KMS-11 (cell line): Measurements from ENCODE around the gene MRNIP.
A peak's percentile ranks its signal among the peaks of the same experiment; 100 is the strongest.

Experiments
- H2AFZ ChIP-seq: fragments of 200-600 bp; sonication (generic); 2 replicates; pipeline ENCODE4 v1.6.1; 2016; ENCODE audit warnings: antibody characterized with exemption, mixed run types, low read depth
- H3K27ac ChIP-seq: fragments of 200-600 bp; sonication (generic); 2 replicates; pipeline ENCODE4 v1.6.1; 2016; ENCODE audit warnings: mild to moderate bottlenecking, mixed run types
- H3K27me3 ChIP-seq: fragments of 200-600 bp; sonication (generic); 2 replicates; pipeline ENCODE4 v1.6.1; 2017; ENCODE audit warnings: mild to moderate bottlenecking, low read depth, mixed run types, moderate library complexity; ENCODE audit not compliant: insufficient read depth
- H3K36me3 ChIP-seq: fragments of 200-600 bp; sonication (generic); 2 replicates; pipeline ENCODE4 v1.6.1; 2017; ENCODE audit warnings: mild to moderate bottlenecking, mixed run types; ENCODE audit not compliant: insufficient read depth
- H3K4me1 ChIP-seq: fragments of 200-600 bp; sonication (generic); 2 replicates; pipeline ENCODE4 v1.6.1; 2016; ENCODE audit warnings: mild to moderate bottlenecking, low read depth, mixed run types; ENCODE audit not compliant: poor library complexity, severe bottlenecking
- H3K4me2 ChIP-seq: fragments of 200-600 bp; sonication (generic); 2 replicates; pipeline ENCODE4 v1.7.0; 2016; ENCODE audit warnings: mild to moderate bottlenecking, mixed run types
- H3K4me3 ChIP-seq: fragments of 200-600 bp; sonication (generic); IDR thresholded peaks from 2 replicates; pipeline ENCODE4 v1.6.1; 2017; ENCODE audit warnings: low read depth, low read length, mixed read lengths; ENCODE audit not compliant: insufficient read depth
- H3K79me2 ChIP-seq: fragments of 200-600 bp; sonication (generic); 2 replicates; pipeline ENCODE4 v1.6.1; 2016; ENCODE audit warnings: low read depth, mixed run types; ENCODE audit not compliant: insufficient read depth
- H3K9ac ChIP-seq: fragments of 200-600 bp; sonication (generic); 2 replicates; pipeline ENCODE4 v1.6.1; 2016; ENCODE audit warnings: mild to moderate bottlenecking, mixed run types
- H4K20me1 ChIP-seq: fragments of 200-600 bp; sonication (generic); 2 replicates; pipeline ENCODE4 v1.6.1; 2016; ENCODE audit warnings: mild to moderate bottlenecking, mixed run types; ENCODE audit not compliant: insufficient read depth
- TF ChIP-seq, protein P1 (sequence below): fragments of 200-600 bp; sonication (generic); conservative IDR thresholded peaks from 2 replicates; pipeline ENCODE4 v1.6.1; 2017; ENCODE audit warnings: low read depth, mild to moderate bottlenecking, antibody characterized with exemption, low read length, moderate library complexity, mixed read lengths

Gene MRNIP

DNA sequence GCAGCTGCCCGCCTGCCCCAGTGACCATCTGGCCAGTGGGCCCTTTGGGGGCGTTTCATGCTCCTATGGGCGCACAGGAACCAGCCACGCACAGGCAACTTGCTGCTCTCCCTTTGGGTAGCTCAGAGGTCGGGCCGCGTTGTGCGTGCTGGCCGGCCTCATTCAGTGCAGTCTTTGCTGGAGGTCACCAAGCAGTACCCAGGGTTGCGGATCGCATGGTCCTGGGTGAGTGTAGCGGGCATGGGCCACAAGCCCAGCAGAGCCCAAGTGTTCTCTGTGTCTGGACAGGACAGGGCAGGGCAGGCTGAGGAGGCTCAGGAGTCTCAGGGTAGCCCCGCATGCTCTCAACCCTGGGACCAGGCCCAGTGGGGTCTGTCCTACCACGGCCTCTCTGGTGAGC is 9.9 kb upstream of the MRNIP start:
- H4K20me1 ChIP-seq = no peaks in the 10 kb centered on the region
- no peaks in the 10 kb centered on the region for H3K4me1 ChIP-seq
- no peak overlapping the region for H3K9ac ChIP-seq
- TF ChIP-seq, protein P1, sequence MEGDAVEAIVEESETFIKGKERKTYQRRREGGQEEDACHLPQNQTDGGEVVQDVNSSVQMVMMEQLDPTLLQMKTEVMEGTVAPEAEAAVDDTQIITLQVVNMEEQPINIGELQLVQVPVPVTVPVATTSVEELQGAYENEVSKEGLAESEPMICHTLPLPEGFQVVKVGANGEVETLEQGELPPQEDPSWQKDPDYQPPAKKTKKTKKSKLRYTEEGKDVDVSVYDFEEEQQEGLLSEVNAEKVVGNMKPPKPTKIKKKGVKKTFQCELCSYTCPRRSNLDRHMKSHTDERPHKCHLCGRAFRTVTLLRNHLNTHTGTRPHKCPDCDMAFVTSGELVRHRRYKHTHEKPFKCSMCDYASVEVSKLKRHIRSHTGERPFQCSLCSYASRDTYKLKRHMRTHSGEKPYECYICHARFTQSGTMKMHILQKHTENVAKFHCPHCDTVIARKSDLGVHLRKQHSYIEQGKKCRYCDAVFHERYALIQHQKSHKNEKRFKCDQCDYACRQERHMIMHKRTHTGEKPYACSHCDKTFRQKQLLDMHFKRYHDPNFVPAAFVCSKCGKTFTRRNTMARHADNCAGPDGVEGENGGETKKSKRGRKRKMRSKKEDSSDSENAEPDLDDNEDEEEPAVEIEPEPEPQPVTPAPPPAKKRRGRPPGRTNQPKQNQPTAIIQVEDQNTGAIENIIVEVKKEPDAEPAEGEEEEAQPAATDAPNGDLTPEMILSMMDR = no peak
- H3K36me3 ChIP-seq = no peaks in the 10 kb centered on the region
- no peak overlapping the region for H3K4me2 ChIP-seq
- no peak overlapping the region for H3K4me3 ChIP-seq
- H2AFZ ChIP-seq = no peak overlapping the region
- no peaks in the 10 kb centered on the region for H3K27me3 ChIP-seq
- no peaks in the 10 kb centered on the region for H3K79me2 ChIP-seq
- H3K27ac ChIP-seq = no peak overlapping the region

DNA sequence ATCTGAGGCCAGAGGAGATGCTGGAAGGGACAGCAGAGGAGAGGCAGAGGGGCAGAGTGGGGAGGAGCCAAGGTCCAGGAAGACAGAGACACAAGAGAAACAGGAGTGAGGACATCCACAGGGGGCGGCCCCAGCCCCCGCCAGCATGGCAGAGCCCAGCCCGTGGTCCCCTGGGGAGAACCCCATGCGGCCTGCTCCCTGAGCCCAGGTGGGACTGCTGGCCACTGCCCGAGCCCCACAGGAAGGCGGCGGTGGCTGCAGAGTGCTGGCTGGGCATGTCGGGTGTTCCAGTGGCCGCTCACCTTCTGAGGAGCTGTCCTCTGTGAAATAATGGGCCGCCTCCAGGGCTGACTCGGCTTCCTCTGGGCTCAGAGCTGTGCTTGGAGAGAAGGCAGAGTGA is 8.9 kb upstream of the MRNIP start:
- Histone ChIP-seq H3K4me1 (no peaks in the 10 kb centered on the region), H3K27me3 (no peaks in the 10 kb centered on the region), H3K4me3 (no peak overlapping the region), H3K79me2 (no peaks in the 10 kb centered on the region), H3K4me2 (no peak overlapping the region), H4K20me1 (no peaks in the 10 kb centered on the region), H3K9ac (no peak overlapping the region), H2AFZ (no peak overlapping the region), H3K27ac (no peak overlapping the region), H3K36me3 (no peaks in the 10 kb centered on the region)
- TF ChIP-seq, protein P1 = no peak

DNA sequence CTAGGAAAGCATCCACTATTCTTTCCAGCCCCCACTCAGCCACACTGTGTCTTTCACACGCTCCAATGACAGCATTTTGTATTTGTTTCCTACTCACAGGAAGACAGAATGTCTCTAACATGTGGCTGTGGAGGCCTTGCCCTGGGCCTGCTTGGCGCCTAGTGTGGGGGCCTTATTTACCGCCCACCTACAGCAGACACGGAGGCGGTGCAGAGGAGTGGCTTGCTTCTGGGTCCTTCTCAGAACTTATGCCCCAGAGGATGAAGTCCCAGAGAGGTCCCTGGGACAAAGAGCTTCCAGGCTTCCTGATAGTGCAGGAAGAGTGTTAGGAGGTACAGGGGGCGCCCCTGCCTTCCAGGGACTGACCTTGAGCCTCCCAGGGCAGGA is 8.5 kb upstream of the MRNIP start:
- H3K27me3 ChIP-seq = no peaks in the 10 kb centered on the region
- no peak overlapping the region for H3K4me2 ChIP-seq
- no peak overlapping the region for H3K9ac ChIP-seq
- H3K36me3 ChIP-seq = no peaks in the 10 kb centered on the region
- H2AFZ ChIP-seq = no peak overlapping the region
- no peaks in the 10 kb centered on the region for H3K79me2 ChIP-seq
- H3K4me3 ChIP-seq = no peak overlapping the region
- TF ChIP-seq, protein P1 = no peak
- H3K4me1 ChIP-seq = no peaks in the 10 kb centered on the region
- no peak overlapping the region for H3K27ac ChIP-seq
- H4K20me1 ChIP-seq = no peaks in the 10 kb centered on the region

DNA sequence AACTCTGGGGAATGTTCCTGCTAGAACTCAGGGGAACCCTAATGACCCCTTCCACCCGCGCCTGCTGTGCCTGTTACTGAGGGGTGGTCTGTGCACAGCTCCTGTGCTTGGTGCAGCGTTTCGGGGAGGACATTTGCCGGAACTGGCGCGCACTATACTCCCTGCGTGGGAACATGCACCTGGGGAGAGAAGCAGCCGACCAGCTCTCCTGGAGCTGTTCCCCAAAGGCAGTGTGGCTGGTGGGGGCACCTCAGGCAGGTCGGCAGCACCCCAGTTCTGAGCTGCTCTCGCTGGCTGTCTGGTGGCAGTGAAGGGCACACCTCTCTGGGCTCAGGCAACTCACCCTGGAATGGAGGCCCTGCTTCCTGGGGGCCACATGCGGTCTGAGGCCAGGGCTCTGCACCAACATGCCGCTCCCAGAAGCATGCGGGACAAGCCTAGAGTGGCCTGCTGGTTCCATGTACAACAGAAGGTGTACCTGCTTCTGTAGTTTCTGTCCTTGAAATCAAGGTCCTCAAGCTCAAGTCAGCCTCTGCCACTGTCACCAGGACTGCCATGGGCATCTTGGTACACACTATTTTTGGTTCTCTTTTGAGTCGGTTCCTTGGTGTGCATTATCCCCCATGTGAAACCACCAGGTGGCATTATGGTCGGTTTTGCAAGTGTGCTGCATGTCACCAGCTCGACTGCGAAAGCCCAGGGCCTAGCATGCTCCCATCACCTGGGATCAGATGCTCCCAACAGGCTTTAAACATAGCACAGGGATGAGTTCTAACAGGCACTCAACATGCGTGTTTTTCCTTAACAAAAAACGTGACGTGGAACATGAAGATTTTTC is 7.8 kb upstream of the MRNIP start:
- TF ChIP-seq, protein P1 = peak; percentile 34; the same call in 1 of the 2 replicates
- Histone ChIP-seq H3K79me2 (no peaks in the 10 kb centered on the region), H2AFZ (no peak overlapping the region), H3K4me1 (no peaks in the 10 kb centered on the region), H3K4me3 (no peak overlapping the region), H3K27ac (no peak overlapping the region), H3K4me2 (no peak overlapping the region), H4K20me1 (no peaks in the 10 kb centered on the region), H3K36me3 (no peaks in the 10 kb centered on the region), H3K27me3 (no peaks in the 10 kb centered on the region), H3K9ac (no peak overlapping the region)
